GM12873 (cell line): ENCODE measurements around the gene TNIK.

Experiments used
- CTCF ChIP-seq: IDR thresholded peaks from 2 replicates; pipeline ENCODE4 v1.5.1; 2012; ENCODE audit warnings: low read depth, mild to moderate bottlenecking, moderate library complexity, low read length, control low read depth; ENCODE audit not compliant: insufficient read depth; ENCODE audit errors: missing control alignments

The TNIK gene

GRCh38 chr3:171261487-171261886 is 198.7 kb downstream of the TNIK start:
- no peak for TF ChIP-seq CTCF

GRCh38 chr3:171260899-171261298 is 199.3 kb downstream of the TNIK start:
- TF ChIP-seq CTCF, result no peak

- TF ChIP-seq CTCF, result no peak
These were observed 199.7 kb downstream of the TNIK start for GRCh38 chr3:171260466-171260865.

GRCh38 chr3:171258316-171258715 is 201.9 kb downstream of the TNIK start:
- TF ChIP-seq CTCF, result no peak

- no peak for TF ChIP-seq CTCF
These were observed 202.7 kb downstream of the TNIK start for GRCh38 chr3:171257251-171258203.

- no peak for TF ChIP-seq CTCF
These were observed 203.6 kb downstream of the TNIK start for GRCh38 chr3:171256445-171257250.

GRCh38 chr3:171255236-171255806 is 204.9 kb downstream of the TNIK start:
- no peak for TF ChIP-seq CTCF
